HTR-8/SVneo (cell line): ENCODE results near the gene ARHGEF4.
"Not testable (repeated sequence)": the region's sequence is repeated elsewhere in the genome, so short reads cannot be mapped to it uniquely, and the experiment has no call there.

Experiments
- DNase-seq: peaks from one replicate; pipeline ENCODE4 v3.0.0; 2011; ENCODE audit warnings: low spot score, mixed read lengths; ENCODE audit not compliant: insufficient read length
- FAIRE-seq: peaks from 2 replicates; lab custom pipeline; 2011; peaks lifted over from hg19 to GRCh38; lab: Jason Lieb, UNC

Gene ARHGEF4

DNA sequence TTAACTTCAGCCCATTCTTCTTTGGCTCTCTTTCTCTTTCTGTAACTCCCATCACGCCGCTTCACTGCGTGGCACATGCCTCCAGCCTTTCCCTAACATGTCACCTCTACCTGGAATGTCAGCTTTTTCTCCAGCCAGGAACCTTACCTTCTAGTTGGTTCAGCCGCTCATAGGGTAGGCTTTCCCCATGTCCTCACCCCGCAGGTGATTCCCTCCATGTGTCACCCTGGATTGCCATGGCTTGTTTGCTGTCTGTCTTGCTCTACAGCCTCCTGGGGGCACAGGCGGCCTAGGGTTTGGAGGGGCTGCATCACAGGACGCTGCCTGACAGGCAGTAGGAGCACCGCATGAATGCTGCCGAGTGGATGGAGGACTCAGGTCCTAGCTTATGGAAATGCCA is 39.2 kb downstream of the ARHGEF4 start:
- DNase-seq, result no peak
- FAIRE-seq, result no peak

DNA sequence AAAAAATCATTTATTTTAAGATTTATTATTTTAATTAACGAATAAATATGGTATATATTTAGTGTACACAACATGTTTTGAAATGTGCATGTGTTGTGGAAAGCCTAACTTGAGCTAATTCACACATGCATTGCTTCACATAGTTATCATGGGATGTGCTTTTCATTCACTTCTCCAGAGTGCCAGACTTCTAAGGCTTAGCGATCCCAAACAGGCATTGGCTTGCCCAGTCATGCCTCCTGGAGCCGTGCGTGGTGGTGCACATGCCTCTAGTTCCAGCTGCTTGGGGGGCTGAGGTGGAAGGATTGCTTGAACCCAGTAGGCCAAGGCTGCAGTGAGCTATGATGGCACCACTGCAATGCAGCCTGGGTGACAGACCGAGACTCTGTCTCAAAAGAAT is 40.5 kb downstream of the ARHGEF4 start:
- DNase-seq (no peak), FAIRE-seq (no peak)

DNA sequence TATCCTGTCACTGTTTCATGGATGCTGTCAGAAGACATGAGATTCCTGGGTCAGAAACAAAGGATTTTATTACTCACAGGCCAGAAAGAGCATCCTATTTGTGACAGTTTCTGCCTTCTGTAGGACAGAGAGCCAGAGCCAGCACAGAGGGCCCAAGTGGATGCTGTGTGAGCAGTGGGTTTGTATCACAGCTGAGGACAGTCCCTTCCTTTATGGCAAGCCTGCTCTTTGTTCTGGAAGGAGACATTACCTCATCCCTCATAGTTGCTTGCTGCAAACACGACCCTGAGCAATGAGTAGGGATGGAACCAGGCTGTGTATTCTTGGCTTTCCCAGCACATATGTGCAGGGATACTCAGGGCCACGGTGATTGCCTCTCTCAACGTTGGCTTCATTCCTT is 41.6 kb downstream of the ARHGEF4 start:
- DNase-seq, result no peak
- FAIRE-seq, result no peak

DNA sequence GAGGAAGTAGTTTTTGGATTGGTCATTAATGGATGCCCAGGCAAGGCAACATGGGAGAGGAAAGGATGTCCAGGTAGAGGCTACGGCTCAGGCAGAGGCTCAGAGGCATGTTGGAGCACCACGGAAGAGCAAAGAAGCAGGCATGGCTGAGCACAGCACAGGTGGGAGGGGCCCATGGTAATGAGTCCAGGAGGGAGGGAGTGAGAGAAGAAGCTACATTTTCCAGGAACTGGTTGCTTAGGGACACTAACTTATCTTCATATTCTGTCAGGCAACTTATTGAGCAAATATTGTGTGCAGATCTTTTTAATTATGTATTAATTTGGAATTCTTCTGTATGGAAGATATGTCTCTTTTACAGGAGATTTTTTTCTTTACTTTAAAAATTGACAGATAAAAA is 42.2 kb downstream of the ARHGEF4 start:
- FAIRE-seq (no peak), DNase-seq (no peak)

DNA sequence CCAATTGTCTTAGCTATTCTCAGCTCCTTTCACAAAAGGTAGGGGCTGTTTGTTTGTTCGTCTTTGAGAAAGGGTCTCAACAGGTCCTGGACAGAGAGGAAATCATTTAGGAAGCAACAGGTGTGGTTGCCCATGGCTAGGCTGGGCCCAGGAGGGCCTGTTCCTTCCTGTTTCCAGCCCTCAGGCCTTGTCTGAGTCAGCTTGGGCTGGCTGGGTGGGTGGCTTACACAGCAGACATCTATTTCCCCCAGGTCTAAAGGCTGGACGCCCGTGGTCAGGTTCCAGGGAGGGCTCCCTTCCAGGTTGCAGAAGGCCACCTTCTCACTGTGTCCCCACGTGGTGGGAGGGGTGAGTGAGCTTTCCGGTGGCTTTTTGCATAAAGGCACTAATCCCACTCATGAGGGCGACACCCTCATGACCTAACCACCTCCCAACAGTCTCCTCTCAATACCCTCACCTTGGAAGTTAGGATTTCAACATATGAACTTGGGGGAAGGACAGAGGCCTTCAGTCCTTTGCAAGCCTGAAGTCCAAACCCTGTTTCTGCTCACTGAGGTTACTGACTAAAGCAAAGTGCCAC is 45.5 kb downstream of the ARHGEF4 start:
- FAIRE-seq (no peak), DNase-seq (no peak)

DNA sequence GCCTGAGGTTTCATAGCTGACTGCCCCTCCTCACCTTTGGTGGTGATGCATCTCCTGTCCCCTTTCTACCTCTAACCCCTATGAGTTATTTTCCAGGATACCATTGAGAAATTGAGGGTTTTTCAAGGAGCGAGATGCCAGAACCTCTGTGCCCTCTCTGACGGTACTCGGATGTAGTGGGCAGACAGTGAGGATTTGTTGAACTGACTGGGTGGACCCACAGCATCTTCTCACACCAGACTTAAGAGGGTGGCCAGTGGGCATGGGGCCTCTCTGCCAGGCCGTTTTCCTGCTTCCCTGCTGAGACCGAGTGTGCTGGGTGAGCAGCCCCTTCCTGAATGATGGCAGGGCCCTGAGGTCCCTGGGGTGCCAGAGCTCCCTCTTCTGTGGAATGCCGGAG is 46.3 kb downstream of the ARHGEF4 start:
- DNase-seq, result no peak
- no peak for FAIRE-seq

DNA sequence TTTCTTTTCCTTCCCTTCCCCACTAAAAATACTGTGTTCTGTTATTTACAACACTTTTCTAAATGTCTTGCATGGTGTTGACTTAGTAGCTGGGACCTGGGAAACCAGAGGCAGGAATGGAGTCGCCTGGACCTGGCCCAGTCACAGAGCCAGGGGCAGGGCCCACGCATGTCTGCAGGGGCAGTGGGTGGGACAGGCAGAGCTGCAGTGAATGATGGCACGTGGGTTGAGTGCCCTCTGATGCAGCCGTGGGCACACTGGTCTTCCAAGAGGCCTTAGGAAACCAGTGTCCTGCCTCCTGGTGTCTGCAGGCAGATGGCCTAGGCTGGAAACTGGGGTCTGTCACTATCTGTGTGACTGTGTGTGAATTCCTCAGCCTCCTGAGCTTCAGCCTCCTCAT is 46.8 kb downstream of the ARHGEF4 start:
- FAIRE-seq (no peak), DNase-seq (no peak)

DNA sequence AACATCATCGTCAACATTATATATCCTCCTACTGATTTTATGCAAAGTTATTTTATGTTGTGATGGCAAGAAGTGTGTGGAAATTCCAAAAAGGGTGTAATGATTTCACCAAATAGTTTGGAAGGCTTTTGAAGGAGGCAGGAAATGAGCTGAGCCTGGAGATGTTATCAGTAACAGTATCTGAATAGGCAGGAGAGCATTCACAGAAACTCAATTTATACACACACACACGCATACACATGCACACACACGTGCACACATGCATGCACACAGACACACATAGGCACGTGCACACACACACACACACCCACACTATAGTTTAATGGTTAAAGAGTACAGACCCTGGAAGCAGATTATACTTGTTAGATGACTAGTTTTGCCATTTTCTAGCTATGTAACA is 47.3 kb downstream of the ARHGEF4 start:
- FAIRE-seq (no peak), DNase-seq (no peak)

DNA sequence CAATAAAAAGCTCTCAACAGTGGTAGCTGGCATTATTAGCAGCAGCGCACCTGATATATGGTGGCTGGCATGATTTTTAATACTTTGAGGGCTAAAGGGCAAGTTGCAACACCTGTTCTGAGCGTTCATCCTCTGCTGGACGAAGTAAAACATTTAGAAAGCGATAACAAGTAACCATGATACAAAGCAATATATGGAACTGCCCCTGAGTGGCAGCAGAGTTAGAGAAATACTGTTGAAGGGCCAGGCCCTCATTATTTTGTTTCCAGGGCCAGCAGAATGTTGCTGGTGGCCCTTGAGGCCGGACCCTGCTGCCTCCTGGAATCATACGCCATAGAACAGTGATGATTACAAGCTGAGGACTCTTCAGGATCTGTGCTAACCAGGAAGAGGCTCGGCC is 47.8 kb downstream of the ARHGEF4 start:
- DNase-seq (no peak), FAIRE-seq (no peak)

DNA sequence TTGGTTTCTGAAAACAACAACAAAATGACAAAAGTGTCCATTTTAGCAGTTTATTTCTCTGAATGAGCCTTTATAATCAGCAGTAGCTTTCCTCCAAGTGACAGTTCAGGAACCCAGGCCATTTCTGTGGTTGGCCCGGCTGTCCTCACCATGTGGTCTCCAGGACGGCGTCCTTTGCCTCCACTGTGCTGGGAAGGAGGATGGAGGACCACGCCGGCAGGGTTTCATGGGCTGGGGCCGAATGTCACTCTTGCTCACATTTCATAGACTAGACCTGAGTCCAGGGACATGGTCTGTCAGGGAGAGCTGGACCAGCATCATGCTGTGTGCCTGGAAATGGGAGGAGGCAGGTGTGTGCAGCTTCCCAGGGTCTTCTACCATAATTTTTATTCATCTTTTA is 50.9 kb downstream of the ARHGEF4 start:
- no peak for FAIRE-seq
- DNase-seq, result no peak

DNA sequence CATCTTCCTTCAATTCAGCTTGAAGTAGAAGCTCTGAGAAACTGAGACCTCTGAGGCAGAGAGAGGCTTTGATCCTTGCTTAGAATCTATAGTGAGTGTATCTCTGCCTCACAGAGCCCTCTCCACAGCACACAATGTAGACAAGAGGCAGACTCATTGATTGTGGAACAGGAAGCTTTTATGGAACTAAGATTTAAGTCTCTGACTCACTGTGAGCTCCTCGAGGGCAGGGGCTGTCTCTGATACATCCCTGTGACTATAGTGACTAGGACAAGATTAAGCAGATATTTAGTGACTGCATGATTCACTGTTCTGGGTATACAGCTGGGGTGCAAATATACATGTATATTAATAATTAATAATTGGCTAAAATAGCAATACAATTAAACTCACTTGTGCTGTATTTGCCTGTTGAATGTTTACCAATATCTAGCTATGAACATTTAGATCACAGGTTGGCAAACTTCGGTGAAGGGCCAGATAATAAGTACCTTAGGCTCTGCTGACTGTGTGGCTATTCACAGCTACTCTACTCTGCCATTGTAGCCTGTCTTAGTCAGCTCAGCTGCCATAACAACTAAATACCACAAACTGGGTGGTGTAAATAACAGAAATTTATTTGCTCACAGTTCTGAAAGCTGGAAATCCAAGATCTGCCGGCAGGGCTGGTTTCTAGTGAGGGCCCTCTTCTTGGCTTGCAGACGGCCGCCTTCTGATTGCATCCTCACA is 54.4 kb downstream of the ARHGEF4 start:
- DNase-seq (no peak), FAIRE-seq (no peak)

DNA sequence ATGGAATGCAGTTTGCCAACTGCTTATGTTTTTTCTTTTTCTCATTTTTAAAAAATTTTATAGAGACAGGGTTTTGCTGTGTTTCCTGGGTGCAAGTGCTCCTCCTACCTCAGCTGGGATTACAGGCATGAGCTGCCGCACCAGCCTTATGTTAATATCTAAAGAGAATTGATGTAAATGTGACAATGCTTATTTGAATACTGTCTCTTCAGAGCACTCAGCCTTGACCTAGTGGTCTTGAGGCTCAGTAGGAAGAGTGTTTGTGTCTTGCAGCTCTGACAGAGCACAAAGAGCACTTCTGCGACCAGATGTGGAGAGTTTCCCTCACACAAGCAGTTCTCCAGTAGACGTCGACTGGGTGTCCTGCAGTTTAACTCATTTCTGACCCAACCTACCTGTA is 55.3 kb downstream of the ARHGEF4 start:
- FAIRE-seq (no peak), DNase-seq (no peak)

DNA sequence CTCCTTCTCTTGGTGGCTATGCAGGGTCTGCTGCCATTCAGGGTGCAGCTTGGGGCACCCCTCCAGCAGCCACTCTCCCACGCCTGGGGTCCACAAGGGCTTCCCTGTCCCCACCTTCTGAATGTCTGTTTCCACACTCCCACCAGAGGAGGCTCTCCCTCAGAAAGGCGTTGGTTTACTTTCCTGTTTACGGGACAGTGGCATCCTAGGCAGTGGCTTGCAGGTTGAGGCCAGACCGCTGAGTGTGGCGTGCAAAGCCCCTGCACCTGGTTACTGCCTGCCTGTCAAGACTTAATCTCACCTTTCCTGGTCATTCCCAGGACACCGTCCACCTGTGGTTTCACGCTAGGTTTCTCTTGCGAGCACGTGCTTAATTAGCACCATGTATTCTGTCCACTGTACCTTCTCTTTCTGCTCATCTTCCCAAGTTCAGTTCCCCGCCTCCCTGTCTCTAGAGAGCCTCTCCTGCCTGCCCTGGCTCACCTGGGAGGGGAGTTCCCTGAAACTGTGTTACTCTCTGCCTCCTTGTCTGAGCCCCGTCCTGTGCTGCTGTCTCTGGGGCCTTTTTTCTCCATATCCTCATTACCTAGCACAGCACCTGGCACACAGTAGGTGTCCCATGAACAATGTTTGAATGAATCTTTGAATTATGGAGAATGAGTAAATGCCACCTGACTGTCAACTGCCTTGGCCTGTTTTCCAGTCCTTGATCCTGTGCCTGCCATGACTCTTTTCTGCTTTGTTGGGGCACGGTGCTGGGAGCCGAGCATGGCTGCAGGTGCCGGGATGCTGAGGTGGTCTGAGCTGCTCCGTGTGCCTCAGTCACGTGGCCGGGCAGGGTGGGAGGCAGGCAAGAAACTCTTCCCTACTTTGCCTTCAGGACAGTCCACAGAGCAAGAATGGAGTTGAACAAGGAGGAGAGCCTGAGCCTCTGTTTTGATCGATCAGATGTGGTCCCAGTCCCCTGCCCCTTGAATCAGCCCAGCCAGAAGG is 56.4 kb downstream of the ARHGEF4 start:
- DNase-seq, result no peak
- no peak for FAIRE-seq

DNA sequence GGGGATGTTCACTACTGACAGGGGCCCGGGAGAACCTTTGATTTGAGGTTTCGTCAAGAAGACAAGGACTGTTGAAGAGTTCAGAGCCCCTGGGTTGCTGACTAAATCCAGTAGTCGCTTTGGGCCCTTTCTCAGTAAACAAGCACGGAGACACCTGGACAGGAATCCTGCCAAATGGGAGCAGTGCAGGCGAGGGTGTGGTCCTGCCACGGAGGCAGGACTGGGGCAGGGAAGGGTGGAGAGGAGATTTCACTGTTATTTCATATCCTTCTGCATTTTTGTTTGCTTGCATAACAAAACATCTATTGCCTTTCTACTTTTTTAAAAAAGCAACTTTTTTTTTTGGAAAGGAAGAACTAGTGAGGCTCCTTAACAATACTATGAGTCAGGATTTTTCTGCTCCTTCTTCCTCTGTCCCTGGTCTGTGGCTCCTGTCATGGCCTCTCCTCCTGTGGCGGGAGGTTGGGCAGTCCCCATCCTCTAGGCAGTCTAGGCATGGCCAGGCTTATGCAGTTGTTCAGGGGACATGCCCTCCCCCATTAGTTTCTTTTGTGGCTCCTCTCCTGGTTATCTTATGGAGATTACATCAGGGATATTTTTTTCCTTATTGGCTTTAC is 57.7 kb downstream of the ARHGEF4 start:
- no peak for DNase-seq
- FAIRE-seq, result no peak

DNA sequence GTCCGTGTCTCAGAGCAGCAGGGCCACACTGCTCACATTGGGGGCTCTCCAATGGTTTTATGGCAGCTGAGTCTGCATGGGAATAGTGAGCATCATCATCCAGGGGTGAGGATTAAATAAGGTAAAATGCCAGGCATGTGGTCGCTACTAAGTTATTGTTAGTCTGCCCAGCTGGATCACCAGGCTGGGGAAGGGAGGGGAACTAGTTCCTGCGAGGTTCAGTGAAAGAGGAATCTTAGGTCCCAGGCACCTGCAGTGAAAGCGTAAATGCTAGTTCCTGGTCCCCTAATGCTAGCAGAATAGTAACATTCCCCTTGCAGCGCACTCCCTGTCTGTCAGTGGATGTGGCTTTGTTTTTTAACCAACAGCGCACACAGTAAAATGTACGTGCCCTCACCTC is 60.1 kb downstream of the ARHGEF4 start:
- no peak for FAIRE-seq

DNA sequence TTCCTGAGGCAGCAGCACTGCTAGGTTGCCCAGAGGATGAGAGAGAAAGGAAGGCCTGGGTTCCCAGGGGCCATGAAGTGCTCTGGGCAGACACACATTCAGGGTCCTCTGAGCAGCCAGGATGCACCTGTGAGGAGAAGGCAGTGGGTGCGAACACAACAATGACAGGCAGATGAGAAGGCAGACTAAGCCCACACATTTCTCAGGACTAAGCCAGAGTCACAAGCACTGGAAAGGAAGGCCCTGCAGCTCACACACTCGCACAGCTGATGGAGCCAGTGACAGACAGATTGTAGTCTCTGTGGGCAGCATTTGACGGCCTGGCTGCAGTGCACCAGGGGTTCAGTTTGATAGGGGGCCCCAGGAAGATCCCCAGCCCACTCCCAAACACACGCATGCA is 61.8 kb downstream of the ARHGEF4 start:
- DNase-seq (no peak), FAIRE-seq (no peak)

More for the DNA sequence above, 60.1 kb downstream of the ARHGEF4 start:
- no peak for DNase-seq

DNA sequence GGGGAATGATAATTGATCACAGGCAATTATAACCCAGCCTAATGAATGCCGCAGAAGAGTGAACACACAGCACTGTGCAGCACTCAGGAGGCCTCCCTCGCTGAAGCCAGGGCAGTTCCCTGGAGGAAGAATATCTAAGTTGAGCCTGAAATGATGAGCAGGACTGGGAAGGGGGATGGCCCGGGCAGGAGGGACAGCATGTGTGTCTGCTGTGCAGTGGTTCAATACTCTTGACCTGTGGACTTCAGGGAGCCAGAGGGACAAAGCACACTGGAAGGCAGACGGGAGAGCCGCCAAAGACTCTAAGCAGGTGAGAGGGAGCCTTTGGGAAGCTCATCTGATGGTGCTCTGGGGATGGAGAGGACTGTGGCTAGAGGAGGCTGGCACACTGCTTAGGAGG is 62.6 kb downstream of the ARHGEF4 start:
- no peak for DNase-seq
- no peak for FAIRE-seq

DNA sequence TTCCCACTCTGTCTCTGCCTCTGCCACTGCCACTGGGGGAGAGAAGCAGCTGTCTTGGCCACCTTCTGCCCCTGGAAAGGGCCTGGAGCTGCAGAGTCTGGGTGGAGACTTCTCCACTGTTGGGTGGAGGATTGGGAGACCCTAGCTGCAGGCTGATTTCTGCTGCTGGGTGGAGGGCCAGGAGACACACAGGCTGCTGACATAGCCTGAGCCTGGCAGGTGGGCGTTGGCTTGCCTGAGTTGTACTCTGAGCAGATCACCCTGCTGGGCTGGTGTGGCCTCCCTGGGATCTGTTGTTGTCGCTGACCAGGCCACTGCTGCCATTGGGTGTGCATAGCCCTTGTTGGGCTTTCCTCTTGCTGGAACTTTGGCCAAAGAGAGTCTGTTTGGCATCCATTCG is 64.3 kb downstream of the ARHGEF4 start:
- no peak for DNase-seq
- no peak for FAIRE-seq

DNA sequence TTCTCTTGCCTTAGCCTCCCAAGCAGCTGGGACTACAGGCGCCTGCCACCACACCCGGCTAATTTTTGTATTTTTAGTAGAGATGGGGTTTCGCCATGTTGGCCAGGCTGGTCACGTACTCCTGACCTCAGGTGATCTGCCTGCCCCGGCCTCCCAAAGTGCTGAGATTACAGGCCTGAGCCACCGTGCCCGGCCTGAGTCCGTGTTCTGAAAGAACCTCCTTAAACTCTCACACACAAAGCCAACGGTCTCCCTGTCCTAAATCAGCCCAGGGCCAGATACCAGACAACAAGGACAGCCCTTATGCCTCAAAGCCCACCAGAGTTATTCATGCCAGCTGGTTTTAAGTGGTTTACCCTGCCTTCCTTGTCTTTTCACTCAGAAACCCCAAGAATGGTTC is 64.9 kb downstream of the ARHGEF4 start:
- not testable (repeated sequence) for FAIRE-seq, DNase-seq

DNA sequence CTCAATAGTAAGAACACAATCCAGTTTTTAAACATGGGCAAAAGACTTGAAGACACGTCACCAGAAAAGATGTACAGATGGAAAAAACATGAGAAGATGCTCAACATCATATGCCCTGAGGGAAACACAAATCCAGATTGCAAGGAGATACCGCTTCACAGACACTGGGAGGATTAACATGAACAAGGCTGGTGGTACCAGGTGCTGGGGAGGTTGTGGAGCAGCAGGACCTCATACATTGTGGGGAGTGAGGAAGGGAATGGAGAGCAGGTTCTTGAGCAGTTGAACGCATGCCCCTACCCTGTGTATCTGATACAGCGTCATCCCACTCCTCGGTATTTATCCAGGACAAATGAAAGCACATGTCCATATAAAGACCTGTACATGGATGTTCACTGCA is 72.1 kb downstream of the ARHGEF4 start:
- FAIRE-seq, result no peak
- DNase-seq, result no peak

DNA sequence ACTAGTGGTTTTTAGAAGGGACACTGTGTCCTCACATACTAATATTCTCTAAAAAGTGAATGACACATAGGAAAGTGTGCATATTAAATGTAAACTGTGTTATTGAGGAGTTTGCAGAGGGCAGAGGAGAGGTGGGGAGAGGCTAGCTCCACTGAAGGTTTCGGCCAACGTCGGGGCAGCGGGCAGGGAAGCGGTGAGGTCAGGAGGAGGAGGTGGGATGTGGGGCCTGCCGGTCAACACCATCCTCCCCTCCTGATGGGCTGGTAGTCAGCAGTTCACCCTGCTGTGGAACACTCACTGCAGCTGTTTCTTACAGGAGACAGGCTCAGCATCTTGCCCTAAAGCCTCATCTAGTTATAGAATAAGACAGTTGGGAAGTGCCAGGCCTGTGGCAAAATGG is 74.2 kb downstream of the ARHGEF4 start:
- DNase-seq, result no peak
- no peak for FAIRE-seq
